NCI-H774 (cell line): ENCODE results near the gene APCDD1L.

Experiments used
- DNase-seq: peaks from one replicate; lab custom pipeline; 2025; lab: John Stamatoyannopoulos, UW

The APCDD1L gene

DNA sequence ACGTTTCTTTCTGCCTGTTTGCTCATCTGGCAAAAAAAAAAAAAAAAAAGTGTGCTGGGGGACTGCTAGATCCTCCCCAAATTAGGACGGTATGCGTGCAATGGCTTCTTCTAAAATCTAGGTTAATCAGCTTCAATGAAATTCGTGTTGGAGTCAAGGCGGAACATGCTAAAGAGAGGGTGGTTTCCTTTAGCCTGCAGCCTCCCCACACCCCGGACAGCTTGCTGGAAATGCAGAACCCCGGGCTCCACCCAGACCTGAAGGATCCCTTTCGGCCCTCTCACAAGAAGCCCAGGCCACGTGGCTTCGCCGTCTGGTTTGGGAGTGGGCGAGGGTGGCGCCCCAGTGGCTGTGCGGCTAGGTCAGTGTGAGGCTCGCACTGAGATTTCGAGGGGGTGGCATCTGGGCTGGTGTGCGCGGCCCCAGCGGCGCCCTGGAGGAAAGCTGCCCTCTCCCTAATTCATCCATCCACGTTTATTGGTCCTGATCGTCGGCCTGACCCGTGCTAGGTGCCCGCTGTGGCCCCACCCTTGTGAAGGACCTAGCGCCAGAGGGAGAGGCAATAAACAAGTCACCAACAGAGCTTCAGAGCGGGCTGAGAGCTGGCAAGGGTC is 49.0 kb downstream of the APCDD1L start:
- no peak for DNase-seq

DNA sequence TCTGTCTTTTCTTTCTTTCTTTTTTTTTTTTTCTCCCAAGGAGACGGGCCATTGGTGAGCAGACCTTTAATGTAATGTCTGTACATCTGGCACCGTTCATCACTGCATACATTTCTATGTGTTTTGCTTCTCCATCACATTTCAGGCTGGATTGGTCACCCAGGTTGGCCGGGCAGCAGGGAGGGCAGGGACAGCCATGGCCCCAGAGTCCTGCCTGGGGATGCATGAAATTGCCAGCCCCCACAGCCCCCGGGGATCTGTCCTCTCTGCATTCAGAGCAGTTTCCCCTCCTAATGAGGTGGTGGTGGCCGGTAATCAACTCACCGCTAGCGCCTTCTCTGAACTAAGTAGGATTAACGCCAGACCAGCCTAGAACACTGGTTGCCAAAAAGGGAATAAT is 50.4 kb downstream of the APCDD1L start:
- no peak for DNase-seq

DNA sequence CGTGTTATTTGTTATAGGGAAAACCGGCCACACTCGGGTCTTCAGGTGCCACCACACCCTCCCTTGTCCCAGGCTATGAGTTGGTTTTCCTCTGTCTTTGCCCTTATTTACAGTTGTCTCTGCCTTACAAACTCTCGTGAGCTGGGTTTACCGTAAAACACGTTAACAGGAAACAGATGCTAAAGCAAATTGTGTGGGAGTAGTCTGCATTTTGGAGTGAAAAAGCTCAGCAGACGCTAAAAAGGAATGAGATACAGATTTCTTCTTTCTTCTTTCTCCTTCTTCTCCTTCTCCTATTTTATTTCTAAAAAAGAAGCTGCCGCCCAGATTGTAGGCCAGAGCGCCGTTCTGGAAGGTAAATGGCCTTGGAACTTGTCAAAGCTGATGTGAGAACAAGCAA is 51.9 kb downstream of the APCDD1L start:
- no peak for DNase-seq

DNA sequence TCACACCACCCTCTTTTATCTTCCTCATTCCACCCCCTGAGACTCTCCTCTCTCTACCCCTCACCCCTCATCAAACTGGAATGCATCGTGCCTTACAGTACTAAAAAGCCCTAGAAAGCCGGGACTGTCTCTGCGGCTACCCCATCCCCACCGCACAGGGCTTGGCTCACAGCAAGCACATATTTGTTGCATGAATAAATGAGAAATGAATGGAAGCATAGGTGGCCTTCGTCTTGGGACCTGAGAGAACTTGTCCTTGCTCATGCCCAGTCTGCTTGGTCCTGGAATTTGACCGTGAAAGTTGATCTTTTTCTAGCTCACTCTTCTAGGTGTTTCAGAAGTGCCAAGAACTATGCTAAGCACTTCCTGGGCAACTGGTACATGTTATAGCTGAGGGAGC is 53.3 kb downstream of the APCDD1L start:
- no peak for DNase-seq

DNA sequence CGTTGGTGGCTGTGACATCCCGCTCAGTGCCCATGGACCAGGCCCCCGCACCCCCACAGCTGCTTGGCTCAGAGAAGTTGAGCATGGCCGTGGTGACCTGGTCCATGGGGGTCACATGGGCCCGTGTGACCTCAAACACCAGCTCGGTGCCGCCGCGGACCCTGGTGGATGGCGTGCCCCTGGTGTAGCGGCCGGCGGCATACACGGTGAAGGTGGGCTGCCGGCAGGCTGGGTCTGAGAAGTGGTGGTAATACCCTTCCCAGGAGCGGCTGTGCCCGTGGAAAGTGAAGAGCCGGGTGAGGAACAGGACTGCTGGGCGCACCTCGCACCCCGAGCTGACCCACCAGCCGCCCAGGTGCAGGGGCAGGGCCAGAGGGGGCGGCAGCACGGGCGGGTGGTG is 54.1 kb downstream of the APCDD1L start:
- no peak for DNase-seq

DNA sequence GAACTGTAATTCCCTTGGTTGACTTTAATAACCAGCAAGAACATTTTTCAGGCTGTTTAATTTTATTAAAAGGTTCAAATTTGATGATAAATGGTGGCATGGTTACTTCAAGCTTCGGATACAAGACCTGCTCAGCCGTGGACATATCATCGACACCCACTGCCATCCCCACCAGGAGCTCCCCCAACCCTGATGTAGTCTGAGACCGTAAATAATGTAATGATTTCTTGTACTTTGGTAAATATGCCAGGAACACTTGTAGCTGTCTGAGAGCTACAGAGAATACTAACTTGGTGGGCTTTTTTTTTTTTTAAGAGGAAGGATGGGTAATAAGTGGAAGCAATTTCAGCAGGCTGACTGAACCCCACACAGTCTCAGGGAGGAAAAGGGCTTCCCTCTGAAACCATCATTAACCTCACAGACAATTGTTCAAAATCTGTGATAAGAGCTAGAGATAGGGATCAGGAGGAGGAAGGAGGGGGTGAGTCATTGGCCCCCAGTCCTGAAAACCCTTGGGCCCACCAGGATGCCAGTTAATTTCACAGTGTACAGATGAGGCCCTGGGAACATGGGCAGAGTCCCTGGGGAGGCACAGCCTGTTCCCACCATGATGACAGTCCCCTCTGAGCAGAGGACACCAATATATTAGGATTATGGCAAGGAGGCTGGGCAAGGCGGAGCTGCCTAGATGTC is 56.0 kb downstream of the APCDD1L start:
- DNase-seq: no peak

DNA sequence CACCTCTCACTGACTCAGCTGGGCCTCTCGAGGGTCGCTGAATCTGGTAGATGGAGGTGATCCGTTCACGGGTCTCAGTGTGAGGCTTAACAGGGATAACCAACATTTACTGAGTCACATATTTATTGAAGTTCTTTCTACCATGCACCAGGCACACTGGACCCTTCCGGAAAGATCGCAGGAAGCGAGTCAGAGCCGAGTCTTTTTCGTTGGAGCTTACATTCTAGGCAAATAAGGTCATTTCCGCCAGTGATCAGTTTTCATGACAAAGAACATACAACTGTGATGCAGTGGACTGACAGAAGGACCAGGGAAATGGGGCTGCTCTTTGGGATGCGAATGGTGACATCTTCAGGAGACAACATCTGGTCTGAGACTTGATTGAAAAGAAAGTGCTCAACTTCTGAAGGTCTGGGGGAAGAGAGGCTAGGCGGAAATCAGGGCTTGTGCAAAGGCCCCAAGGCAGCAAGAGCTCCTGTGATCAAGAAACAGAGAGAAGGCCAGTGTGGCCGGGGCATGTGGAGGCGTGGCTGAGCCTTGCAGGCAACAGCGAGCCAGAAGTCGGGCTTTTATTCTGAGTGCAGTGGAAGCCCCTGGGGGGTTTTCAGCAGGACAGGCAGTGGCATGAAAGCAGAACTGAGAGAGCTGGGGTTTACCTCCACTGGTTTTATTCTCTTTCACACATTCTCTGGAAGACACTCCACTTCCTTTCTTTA is 56.7 kb downstream of the APCDD1L start:
- DNase-seq: no peak

DNA sequence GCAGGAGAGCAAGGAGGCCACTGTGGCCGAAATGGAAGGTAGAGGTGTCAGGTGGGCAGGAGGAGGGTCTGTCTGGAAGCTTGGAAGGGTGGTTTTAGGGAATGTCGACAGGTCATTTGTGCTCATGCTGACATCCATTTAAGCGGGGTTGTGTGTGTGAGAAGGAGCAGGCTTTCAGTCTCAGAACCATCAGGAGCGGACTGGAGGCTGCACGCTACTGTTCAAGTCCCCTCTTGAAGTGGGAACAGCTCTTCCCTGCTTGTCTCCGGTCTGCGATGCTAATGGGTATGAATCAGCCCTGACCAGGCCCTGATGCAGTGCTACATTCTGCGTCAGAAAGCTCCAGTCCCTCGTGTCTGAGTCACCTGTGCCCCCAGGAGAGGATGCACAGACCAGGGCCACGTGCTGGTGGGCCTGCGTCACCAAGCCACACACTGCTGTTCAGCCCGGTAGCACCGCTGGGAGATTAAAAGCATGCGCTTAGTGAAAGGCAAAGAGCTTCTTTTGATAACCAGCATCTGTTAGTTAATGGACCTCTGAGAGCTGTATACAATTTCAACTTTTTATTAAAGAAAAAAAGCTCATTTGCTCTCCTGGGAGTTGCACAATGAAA is 58.0 kb downstream of the APCDD1L start:
- no peak for DNase-seq

DNA sequence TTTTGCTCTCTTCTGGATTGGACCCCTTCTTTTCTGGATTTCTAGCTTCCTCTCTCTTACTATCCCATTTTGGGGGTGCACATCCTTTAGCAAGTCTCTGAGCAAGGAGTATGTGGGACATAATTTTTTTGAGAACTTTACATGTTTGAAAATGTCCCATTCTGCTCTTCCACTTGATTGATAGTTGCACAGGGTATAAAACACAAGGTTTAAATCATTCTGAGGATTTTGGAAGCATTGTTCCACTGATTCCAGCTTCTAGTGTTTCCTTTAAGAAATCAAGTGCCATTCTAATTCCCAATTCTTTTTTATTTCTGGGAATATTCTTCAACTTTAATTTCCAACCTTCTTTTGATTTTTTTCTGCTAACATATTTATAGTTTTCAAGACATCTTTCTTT is 60.7 kb downstream of the APCDD1L start:
- DNase-seq: no peak

DNA sequence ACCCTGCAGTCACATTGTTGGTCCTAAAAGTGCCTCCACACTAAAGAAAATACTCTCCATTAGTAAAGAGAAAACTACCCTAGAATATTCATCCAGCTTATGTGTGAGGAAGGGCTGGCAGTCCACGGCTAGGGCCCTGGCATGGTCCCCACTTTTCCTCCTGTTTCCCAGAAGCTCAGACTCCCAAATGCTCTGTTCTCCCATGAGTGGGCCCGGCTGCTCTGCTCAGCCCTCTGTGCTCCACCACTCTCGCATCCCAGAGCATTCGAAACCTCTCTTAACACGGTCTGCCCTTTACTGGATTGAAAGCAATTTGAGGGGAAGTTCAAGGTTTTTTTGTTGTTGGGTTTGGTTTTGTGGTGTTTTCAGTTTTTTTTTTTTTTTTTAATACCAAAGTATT is 61.8 kb downstream of the APCDD1L start:
- DNase-seq: no peak

DNA sequence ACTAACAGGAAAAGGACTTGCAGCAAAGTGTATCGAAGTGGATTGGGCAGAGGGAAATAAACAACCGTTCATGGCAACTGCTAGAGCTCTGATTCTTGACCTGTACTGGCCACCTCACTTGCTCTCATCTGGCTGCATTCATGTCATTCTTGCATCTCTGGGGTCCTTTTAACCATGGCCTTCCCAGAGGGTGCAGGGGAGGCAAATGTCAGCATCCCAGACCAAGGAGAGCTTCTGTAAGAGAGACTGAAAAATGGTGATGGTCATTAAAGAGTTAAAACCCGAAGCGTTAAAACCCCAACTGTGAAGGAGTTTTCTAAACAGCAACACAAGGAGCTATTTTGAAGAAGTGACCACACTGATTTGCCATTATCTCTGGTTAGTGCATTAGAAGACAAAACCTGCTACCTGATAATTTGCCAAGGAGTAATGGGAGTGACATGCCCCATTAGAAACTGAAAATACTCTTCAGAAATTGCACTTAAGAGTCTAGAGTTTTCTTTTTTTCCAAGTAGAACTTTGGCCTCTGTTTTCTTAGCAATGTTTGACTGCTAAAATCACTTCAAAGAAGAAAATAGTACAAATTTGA is 62.4 kb downstream of the APCDD1L start:
- no peak for DNase-seq

DNA sequence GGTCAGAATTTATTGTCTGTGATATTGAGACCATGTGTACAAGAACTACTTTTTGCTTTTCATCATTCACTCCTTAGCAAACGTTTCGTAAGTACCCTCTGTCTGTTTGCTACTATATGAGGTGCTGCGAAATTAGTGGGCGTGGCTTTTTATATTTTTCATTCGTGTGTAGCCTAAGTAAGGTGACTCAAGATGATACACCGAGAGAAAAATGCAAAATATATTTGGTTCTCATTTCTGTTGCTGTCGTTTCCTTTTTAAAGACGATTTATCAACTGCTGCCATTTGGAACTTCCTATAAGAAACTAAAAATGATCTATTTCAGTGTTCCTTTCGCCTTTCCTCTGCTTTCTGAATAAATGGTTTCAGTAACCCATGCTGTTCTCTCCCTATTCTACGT is 64.9 kb downstream of the APCDD1L start:
- no peak for DNase-seq

DNA sequence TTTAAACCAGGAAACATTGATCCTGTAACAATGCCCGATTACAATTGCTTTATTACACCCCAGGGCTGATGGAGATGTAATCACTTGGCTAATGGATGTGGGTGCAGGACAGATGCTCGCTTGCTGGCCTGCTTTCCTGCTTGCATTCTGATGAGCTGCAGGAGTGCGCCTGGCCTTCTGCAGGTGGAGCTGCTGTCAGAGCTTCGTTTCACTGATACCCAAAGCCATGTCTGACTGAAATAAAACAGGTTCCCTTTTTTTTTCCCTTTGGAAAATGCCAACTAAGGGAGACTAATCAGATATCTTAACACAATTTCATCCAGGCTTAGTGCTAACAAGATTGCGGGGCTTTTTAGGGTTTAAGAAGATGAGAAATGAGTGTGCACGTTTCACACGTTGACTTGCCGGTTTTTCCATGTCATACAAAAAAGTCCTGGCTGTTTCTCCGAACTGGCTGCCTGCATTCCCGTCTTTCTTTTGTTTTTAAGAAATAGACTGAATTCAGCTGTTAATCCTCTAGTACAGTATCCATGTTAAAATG is 65.4 kb downstream of the APCDD1L start:
- no peak for DNase-seq

DNA sequence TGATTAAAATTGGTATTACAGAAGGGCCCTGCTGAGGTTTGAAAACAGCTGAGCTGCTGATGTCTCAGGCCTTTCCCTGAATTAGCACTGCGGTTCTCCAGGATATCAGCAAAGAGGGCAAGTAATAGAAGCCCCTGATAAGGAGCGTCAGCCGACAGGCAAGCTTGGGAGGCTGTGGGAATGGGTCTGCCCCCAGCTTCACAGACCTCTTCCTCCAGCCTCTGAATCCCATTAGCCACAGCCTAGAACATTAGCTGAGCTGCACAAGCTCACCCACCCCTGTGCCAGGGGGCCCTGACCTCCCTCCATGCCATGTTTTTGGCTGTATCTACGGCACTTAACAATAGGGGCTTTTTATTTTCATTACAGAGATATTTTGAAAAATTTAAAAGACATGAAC is 66.2 kb downstream of the APCDD1L start:
- no peak for DNase-seq

DNA sequence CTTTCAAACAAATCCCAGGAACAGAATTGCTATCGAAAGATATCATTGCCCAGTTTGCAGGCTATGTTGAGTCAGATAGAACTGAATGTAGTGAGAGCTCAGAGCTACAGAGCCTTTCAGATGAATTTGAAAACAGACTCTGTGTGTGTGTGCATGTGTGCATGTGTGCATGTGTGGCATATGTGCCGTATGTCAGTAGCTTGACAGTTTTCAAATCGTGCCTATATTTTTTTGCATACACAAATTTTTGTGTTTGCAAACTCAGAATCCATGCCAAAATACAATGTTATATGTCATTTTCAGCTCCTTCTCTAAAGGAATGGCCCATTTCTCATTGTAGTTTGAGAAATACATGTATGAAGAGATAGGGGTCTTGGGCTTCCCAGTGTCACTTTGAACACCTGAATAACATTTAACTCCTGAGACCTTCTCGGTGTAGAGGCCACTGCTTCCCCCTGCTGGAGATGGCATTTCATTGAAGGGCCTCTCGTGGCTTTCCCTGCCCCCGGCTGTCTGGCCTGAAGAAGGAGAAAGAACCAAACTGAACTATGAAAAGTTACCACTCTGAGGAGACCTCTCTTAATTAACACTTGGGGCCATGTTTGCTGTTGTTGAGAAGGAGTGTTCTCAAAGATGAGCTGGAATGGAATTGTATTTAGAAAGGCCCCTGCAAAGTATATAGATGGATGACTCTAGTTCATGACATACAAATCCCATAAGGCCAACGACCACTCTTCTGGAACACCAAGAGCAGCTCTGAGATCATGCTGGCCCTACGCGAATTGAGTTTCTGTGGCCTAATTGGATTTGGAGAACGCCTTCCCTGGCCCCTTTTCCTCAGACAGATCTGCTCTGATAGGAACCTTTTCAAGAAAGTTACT is 67.4 kb downstream of the APCDD1L start:
- DNase-seq: no peak

DNA sequence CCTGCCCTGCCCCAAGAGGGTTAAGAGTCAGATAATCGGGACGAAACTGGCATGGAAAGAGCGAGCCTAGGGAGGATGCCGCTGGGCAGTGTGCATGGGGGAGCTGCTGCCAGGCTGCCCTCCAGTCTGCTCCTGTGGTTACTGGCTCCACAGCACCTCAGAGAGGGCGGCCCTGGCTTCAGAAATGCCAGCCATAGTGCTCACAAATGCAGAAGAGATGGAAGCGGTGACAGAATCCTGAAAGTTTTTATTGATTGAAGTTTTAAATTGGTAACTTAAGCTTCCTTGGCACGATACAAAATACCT is 68.3 kb downstream of the APCDD1L start:
- no peak for DNase-seq

DNA sequence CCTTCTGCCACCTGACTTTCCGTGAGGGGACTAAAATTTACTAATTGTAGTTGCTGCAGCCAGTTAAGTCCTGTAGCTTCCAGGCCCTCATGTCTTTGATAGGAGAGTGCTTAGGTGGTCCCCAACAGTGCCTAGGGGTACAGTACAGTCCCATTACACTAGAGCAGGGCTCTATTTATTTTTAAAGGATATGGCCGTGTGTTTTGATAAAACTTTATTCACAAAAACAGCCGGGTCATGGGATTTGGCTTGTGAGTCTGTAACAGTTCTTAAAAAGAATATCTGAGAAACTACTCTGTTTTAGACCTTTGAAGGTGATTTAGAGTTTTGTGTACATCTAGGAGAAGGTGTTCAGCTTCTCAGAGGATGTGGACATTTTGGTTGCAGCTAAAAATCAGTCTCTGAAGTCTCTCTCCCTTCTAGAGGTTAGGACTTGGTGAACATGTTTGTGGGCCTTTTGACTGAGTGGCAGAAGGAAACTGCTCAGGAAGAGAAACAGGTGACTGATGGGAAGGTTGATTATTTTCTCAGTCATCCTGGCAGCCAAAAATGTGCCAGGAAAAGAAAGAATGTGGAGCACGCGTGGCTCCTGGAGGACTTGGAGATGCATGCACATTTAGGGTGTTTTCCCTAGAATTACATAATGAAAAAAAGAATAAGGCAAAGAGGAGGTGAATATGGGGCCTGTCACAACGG is 68.8 kb downstream of the APCDD1L start:
- no peak for DNase-seq

DNA sequence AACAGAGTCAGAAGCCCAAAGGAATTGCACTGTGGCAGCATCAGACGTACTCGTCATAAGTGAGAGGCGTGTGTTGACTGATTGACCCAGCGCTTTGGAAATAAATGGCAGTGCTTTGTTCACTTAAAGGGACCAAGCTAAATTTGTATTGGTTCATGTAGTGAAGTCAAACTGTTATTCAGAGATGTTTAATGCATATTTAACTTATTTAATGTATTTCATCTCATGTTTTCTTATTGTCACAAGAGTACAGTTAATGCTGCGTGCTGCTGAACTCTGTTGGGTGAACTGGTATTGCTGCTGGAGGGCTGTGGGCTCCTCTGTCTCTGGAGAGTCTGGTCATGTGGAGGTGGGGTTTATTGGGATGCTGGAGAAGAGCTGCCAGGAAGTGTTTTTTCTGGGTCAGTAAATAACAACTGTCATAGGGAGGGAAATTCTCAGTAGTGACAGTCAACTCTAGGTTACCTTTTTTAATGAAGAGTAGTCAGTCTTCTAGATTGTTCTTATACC is 70.4 kb downstream of the APCDD1L start:
- DNase-seq: no peak

DNA sequence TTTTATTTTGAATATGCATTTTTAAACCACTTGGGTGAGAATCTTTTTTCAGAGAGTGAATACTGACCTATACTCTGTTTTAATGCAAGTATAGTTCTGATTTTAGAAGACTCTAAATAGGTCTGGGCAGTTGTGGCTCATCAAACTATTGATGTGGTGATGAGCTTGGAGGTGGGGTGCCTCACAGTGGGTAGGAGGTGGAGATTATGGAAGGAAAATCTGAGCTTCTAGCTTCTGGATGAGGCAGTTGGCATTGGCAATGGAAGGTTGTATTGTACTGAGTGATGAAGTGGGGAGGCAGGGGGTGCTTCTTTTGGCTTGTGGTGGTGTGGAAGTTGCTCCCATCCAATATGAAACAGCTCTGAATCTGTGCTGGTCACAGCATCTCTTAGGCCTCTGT is 73.5 kb downstream of the APCDD1L start:
- DNase-seq: no peak

DNA sequence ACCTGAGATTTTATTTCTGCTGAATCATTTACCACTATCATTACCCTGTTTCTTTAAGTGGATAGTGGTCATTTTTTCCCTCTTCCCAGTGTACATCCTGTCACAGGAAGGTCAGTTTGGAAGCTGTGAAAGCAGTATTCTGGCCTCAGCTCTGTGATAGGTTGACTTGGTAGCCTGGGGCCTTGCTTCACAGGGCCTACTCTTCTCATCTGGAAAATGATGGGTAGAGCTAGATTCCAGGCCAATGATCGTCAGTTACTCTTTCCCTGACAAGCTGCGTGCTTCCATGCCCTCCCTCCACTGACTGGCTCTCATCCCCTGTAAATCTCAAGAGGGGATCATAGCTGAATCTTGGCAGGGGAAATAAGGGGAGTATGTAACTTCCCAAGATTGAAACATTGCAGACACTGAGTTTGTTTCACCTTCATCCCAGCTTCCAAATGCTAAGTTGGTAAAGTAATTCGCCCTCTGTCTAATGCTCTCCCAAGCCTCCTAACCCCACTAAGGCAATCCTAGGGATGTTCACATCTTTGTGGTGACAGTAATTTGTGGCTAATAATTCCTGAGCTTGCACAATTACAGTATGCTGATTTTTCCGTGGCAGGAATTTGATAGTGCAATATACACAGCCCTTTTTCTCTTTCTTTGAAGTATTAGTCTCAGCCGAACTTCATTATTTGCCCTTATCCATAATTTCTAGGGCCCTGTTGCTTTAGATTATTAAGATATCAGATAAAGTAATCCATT is 75.0 kb downstream of the APCDD1L start:
- DNase-seq: no peak
